Measurements from ENCODE around the gene PLCB1.

The PLCB1 gene

DNA sequence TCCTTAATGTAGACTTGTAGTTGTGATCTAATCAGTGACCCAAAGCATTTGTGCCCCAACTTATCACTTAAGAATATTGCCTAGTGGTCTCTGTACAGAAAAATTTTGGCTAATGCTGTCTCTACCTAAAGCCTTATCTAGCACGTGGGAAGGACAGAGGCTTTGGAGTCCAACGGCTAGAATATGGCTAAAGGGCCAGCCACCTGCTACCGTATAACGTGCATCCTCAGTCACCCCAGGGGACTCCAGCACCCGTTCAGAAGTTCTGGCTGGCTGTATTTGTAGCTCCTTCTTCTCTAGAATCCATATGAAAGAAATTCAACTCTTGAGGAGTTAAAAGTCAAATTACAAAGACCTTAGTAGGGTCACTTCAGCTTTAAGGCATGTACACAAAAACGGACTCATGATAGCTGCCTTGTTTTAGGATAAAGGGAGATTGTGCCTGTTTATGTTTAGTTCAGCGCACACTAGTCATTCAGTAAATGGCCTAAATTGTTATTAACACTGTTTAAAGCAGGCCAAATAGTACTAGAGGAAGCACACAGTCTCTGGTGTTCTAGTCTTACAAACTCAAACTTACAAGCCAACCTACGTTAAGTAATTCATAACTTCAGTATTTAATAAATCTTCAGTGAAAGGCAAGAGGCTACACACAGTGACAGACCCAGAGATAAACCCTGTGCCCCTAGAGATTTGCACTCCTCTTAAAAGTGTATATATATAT is 529.3 kb downstream of the PLCB1 start:
- no peak for DNase-seq (ENCODE audit: low spot score)

DNA sequence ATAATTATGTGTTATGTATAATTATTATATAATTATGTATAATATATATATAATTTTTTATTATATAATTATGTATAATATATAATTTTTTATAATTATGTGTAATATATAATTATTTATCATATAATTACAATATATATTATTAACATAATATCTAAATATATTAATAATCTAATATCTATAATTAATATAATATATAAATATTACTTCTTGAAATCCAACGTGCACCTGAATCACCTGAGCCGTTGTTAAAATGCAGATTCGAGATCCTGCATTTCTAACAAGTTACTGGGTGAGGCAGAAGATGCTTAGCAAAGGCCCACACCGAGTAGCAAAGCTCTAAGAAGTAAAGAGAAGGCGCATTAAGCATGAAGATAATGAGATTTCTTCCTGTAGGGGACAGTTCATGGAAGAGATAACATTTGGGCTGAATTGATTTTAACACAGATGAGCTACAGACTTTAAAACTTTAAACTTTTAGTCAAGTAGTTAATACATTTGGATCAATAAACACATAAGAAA is 530.4 kb downstream of the PLCB1 start:
- no peak for DNase-seq (ENCODE audit: low spot score)

DNA sequence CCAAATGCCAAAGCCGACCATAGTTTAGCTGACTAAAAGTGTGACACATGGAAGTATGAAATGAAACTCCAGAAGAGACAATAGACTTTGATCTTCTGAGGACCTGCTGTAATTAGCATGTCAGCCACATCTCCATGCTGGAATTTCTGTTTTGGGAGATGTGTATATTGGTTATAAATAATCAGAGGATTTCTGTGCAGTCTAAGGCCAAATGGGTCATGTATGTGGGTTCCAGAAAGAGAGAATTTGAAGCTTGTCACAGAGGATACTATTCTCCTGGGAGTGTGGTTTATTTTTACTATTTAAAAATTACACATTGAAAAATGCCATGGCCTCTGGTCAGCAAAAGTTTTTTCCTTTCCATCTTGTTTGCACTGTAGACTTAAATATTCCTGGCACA is 531.4 kb downstream of the PLCB1 start:
- no peak for DNase-seq (ENCODE audit: low spot score)

DNA sequence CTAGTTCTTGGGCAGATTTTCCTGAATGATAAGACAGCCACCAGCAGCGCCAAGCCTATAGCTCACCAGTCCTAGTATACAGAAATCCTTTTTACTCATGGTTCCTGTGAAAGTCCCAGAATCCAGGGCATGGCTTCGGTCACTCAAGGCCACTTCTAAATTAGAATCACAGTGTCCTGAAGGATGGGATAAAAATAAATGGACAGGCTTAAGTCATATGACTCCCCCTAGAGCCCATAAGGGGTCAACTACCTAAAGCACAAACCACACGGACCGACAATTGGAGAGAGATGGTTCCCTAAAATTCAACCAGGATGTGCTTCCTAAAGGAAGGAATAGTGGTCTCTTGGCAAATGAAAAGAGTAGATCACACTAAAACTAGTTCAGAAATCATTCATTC is 532.7 kb downstream of the PLCB1 start:
- DNase-seq (ENCODE audit: low spot score): no peak

DNA sequence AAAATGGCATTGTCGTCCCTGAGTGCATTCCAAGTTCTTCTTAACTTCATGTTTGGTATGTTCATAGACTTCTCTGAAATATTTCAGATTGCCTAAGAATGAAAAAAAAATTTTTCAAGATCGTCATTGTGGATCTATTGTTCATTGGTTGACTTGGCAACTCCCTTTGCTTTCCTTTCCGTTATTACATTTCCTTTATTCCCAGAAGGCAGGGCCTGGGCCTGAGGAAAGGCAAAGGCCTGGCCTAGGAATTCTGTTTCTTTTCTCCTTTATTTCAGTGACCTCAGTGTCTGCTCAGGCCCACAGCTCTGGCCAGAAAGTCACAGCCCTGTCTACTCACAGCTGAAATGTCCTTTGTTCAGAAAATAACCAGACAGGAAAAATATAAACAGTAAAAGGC is 535.2 kb downstream of the PLCB1 start:
- no peak for DNase-seq (ENCODE audit: low spot score)

DNA sequence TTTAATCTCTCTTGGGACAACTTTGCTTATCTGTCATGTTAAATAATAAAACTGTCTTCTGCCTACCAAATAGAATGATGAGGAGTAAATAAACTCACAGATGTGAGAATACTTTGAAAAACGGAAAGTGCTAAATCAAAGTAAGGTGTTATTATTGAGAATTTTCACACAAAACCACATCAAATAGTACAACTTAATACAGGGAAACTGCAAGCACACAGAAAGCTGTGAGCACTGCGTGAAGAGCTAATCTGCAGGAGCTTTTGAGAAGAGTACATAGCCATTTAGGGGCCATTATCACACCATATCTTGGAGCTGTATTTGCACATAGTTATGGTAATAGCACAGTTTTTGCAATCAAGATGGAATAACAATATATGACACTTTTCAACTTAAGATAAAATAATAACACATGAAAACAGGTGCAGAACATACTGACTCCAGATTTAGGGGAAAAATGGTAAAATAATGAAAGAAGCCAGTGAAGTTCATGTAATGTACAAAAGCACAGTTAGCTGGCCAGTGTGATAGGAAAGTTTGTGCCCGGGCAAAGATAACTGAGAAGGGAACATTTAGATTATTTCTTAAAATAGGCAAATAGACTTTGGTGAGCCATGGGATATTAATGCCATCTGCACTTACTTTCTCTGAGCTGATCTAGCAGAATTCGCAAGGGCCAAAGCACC is 538.3 kb downstream of the PLCB1 start:
- DNase-seq (ENCODE audit: low spot score): no peak

DNA sequence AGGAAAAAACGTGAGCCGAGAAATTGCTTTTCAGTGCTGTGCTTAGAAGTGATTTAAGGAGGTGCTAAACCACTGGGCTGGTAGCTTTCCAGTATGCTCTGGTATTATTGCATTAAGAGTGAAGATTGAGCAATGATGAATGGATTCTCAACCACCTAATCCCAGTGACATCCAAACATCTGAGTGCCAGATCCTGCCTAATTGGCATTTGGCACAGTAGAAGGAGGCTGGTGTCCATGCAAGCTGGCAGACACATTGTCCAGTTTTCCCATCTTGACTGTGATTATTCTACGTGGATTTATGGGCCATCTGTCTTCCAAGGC is 538.8 kb downstream of the PLCB1 start:
- no peak for DNase-seq (ENCODE audit: low spot score)

DNA sequence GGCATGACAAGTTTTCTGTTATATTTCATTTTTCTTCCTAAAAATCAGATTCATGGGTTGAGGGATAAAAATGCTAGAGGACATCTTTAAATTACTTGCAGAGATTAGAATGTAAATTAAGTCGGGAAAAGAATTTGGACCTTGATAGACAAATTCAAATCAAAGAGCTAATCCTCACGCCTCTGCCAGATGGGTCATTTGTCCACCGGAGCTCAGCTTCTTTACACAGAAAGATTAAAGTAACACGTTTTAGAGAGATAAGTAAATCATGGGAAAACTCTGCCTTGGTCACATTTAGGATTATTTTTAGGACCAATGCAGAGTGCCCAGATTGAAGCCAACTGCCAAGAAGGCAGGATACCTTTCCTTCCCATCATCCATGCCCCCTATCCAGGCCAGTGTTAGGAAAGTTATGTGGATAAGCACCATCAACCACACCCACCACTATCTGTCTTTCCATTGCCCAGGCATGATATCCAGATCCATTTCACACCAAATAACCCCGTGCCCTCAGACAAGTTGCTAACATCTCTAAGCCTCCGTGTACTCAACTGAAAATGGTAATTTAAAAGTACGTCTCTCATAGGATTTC is 539.4 kb downstream of the PLCB1 start:
- DNase-seq (ENCODE audit: low spot score): no peak

DNA sequence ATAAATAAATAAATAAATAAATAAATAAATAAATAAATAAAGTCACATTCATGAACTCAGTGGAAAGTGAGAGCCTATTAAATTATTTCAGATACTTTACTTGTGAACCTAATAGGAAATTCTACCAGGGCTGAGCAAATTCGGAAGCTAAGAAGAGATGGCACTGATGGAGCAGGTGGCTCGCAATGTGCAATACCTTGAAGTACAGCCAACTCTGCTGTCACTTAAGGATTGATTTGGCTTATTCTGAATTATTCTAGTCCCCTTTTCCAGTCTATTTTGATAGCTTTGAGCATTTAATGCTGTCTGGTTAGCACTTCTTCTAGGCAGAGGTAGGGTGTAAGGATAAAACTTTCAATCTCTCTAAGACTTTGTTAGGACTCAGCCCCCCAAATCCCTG is 541.0 kb downstream of the PLCB1 start:
- DNase-seq (ENCODE audit: low spot score): no peak

DNA sequence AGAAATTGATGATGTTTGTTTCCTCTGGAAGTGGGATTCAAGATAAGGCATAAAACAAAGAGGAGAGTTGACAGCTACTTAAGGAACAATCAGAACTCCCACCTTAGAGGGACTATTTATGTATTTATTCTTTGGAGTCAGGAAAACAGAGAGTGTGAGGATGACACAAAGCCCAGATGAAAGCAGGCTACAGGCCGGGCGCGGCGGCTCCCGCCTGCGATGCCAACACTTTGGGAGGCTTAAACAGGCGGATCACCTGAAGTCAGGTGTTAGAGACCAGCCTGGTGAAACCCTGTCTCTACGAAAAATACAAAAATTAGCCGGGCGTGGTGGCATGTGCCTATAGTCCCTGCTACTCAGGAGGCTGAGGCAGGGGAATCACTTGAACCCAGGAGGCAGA is 543.8 kb downstream of the PLCB1 start:
- DNase-seq (ENCODE audit: low spot score): no peak

DNA sequence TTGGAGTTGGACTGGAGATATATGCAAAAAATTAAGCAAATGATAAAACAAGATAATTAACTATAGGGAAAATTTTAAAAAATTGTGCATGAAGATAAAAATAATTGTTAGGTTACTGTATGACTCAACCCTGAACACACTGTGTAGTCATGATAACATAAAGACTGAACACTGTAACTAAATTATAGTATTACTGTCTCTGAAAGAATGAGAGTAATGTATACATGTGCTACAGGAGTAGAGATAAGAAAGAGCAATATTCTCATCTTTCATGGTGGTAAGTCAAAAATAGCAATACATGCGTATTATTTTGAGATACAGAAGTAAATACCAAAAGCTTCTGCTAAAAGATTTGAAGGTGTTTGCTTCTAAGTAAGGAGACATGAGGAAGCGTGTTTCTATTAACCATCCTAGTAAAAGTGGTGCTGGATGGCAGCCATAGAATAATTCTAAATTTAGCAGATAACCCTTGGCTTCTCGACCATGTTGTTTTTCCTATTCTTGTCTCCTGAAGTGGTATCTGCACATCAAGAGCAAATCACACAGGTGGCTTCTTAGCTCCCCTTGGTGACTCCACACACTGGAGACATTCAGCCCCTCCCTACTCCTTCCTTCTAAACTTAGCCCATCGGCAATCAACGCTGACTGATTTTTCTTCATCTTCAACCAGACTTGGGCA is 546.2 kb downstream of the PLCB1 start:
- no peak for DNase-seq (ENCODE audit: low spot score)

DNA sequence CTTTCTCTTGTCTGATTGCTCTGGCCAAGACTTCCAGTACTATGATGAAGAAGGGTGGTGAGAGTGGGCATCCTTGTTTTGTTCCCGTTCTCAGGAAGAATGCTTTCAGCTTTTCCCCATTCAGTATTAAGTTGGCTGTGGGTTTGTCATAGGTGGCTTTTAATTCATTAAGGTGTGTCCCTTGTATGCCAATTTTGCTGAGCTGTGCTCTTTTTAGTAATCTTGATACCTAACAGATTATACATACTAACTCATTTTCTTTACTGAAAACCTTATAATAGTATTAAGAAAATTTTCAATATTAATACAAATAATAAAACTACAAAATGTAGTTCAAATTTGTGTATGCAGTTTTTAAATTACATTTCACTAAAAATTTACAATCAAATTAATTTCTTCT is 557.3 kb downstream of the PLCB1 start:
- no peak for DNase-seq (ENCODE audit: low spot score)

DNA sequence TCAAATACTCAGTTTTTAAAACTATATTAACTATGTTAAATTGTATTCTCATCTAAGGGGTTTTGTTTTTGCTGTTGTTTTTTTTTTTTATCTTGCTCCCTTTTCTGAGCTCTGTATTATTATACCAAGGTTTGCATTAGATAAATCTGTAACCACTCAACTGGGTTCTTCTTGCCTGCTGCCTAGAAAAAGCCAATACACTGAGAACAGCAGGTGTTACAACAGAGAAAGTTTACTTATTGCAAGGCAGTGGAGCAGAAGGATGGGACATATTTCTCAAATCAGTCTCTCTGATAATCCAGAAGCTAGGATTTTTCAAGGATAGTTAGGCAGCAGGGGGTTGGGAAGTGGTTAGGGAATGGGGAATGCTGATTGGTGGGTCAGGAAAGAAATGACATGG is 558.0 kb downstream of the PLCB1 start:
- DNase-seq (ENCODE audit: low spot score): no peak

DNA sequence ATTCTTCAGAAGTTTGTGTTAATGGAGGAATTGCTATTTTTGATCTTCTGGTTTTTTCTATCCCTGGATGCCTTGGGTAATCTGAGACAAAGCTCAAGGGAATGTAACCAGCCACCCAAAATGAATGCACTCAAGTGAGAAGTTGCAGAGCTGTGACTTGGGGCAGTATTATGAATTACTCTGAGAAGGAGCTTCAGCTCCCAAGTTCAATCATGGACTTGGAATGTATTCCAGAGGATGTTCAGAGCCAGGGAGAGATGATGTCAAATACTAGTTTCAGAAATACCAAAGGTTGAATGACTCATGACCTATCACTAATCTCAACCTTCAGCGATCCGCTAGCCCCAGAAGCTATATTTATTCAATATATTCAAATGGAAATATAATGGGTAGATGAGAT is 561.6 kb downstream of the PLCB1 start:
- DNase-seq (ENCODE audit: low spot score): no peak

DNA sequence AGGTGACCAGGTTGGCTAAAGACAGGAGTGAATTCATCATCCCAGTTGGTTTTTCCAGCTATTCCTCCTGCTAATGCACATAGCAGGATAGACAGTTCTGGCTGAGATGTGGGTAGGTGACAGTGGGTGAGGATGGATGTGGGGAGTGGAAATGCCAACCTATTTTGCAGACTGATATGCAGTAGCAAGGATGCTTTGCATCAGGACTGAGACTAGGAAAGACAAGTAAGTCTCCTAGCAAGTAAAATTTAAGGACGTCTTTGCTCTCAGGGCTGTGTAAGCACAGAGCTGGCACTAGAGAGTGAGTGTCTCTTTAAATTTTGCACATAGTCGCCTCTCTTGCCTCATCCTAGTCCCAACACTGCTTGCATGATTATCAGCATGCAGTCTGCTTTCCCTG is 568.7 kb downstream of the PLCB1 start:
- no peak for DNase-seq (ENCODE audit: low spot score)

DNA sequence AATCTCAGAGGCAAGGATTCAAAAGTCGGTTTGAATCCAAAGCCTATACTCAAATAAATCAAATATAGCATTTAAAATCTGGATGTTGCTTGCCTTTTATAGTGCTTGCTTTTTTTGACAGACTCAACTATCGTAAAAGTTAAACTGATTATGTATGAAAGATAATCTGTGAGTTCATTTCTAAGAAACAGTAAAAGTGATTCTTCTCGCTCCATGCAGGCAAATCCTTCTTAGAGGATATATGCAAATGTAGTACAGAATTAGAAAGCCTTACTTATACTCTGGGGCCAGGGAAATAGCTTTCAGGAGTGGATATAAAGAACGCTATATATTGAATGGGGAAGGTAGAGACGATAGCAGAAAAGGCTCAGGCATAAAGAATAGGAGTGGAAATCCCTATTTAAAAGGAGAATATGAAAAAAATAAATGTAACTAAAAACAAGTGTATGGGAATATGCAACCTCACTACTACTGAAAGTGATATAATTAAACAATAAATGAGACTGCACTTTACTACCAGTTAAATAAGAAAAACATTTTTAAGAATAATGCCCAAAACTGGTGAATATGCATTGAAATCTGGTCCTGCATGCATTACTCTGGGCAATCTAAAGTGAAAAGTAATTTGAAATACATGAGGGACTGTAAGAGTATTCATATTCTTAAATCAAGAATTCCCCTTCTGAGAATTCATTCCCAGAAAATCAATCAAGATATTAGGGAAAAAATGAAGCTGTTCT is 575.1 kb downstream of the PLCB1 start:
- no peak for DNase-seq (ENCODE audit: low spot score)

DNA sequence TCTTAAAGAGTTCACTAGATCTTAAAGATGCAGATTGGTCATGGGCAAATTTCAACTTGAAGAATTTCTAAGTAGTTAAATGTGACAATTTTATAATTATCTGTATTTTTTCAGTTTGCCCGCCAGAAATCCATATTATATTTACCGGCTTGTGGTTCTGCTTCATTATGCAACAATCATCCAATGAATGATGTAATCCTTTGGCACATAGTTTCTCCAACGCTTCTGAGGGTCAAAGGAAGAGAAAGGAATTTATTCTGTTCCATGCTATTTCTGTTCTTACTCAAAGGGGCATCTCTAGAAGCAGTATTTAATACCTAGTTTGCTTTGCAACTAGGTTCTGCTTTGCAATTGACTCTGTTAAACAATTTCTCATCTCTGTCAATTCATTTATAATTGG is 577.6 kb downstream of the PLCB1 start:
- DNase-seq (ENCODE audit: low spot score): no peak

DNA sequence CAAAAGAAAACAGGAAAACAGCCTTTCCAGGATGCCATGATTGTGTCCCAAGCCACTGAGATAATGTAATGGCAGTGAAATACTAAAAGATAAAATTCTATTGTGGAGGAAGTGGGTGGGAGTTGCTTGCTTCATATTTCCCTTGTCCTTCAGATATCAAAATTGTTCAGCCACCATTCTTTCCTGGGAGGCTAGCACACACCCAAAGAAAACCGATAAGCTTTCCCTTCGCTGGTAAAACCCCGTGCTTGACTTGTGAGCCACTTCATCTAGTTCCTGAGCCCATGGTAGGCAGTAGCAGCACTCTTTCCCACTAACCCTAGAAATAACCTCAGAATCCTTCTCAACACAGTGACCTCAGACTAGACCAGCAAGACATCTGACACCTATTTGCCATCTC is 579.4 kb downstream of the PLCB1 start:
- DNase-seq (ENCODE audit: low spot score): no peak

DNA sequence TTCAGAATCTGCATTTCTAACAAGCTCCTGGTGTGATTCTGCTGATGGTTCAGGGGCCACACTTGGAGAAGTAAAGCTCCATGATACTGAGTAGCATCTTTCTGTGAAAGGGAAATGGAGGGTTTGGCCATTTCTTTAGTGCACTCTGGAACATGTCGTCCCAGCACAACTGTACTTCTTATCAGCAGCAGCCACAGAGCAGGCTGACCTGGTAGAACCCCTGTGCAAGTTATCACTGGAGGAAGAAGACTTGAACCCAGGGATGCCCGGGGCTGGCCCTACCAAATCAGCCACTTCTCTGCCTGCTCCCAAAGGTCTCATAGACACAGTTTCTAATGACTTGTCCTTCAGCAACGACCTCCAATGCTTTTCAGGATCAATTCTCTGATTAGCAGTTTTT is 582.1 kb downstream of the PLCB1 start:
- DNase-seq (ENCODE audit: low spot score): no peak

DNA sequence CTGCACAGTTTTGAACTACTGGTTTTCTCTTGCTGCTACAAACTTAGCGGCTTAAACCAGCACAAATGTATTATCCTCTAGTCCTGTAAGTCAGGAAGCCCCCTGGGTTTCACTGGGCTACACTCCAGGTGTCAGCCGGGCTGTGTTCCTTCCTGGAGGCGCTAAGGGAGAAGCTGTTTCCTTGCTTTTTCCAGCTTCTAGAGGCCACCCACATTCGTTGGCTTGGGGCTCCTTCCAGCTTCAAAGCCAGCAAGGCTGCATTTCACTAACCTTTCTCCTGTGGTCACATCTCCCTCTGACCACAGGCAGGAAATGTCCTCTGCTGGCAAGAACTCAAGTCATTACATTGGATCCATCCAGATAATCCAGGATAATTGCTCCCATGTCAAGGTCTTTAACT is 586.2 kb downstream of the PLCB1 start:
- DNase-seq (ENCODE audit: low spot score): no peak

DNA sequence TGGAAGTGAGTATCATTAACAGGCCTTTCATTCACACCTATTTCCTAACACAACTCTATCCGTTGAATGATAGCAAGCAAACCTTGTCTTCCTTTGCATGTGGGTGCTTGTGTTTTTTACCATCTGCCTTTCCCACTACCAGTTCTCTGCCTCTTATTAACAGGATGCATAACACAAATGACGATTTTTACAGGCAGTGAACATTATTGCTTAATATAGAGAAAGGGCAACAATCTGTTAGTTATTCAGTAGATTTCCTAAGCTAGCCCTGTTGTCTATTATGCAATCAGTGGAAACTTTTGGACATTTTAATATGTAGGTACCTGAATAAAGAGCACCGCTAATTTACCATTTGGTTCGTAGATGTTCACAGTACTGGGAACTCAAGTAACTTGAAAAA is 588.0 kb downstream of the PLCB1 start:
- DNase-seq (ENCODE audit: low spot score): no peak

DNA sequence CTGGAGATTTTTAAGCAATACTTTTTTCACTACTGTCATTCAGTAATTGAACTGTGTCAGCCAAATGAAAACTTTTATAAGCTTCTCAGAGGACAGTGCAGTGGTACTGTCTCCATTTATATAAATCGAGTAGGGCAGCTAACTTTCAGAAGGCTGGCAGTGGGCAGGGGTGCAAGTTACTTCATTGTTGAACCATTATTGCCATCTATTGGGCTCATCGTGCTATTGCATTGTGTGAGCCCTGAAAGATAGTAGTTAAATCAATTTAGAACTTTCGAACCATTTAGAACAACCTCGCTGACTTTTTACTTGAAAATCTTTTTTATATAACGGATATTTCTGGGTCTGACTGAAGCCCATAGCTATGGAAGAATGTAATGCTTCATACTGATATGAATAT is 589.0 kb downstream of the PLCB1 start:
- DNase-seq (ENCODE audit: low spot score): peak; percentile 50
